ENCODE data around the gene PHYHIPL. TPM values are rescaled to one million over a fixed set of nuclear protein-coding genes. Genes with fewer than 3 reads are reported as not detected.

Gene PHYHIPL
- total RNA-seq, 2 donors from 2014 or later, result 0.44 to 0.68 TPM

- no peak overlapping the region for H3K27ac Mint-ChIP-seq
- H3K9me3 Mint-ChIP-seq, result no peaks in the 10 kb centered on the region
- H3K36me3 Mint-ChIP-seq (ENCODE audit: low read depth), result no peaks in the 10 kb centered on the region
- H3K27ac ChIP-seq (ENCODE audit: low read depth, low read length), result no peak overlapping the region
- no peaks in the 10 kb centered on the region for H3K4me1 ChIP-seq (ENCODE audit: control insufficient read depth, insufficient read depth, low read length)
- H3K9me3 ChIP-seq (ENCODE audit: control insufficient read depth, low read length), result no peaks in the 10 kb centered on the region
- DNase-seq, result no peak
- H3K4me1 Mint-ChIP-seq, result peaks cover 4% of the 10 kb centered on the region
- H3K27me3 ChIP-seq (ENCODE audit: control insufficient read depth, insufficient read depth, low read length, poor library complexity, severe bottlenecking), result no peaks in the 10 kb centered on the region
- no peak overlapping the region for H3K9ac ChIP-seq (ENCODE audit: extremely low read depth, low read length, poor library complexity, severe bottlenecking)
- no peak overlapping the region for H3K4me3 ChIP-seq (ENCODE audit: low read length)
- H3K36me3 ChIP-seq (ENCODE audit: control insufficient read depth, insufficient read depth, low read length), result no peaks in the 10 kb centered on the region
- H3K4me3 Mint-ChIP-seq, result no peak overlapping the region
- no peak for TF ChIP-seq CTCF (conservative IDR thresholded peaks at IDR 0.05)
- H3K27me3 Mint-ChIP-seq (ENCODE audit: insufficient read depth), result no peaks in the 10 kb centered on the region
Measured at GRCh38 chr10:59225211-59225610, 48.8 kb downstream of the PHYHIPL start.

- Histone ChIP-seq H3K27me3 (ENCODE audit: control insufficient read depth, insufficient read depth, low read length, poor library complexity, severe bottlenecking) (no peaks in the 10 kb centered on the region), H3K9me3 (ENCODE audit: control insufficient read depth, low read length) (no peaks in the 10 kb centered on the region), H3K36me3 (ENCODE audit: control insufficient read depth, insufficient read depth, low read length) (no peaks in the 10 kb centered on the region), H3K4me3 (ENCODE audit: low read length) (no peak overlapping the region), H3K4me1 (ENCODE audit: control insufficient read depth, insufficient read depth, low read length) (no peaks in the 10 kb centered on the region), H3K27ac (ENCODE audit: low read depth, low read length) (no peak overlapping the region), H3K9ac (ENCODE audit: extremely low read depth, low read length, poor library complexity, severe bottlenecking) (no peak overlapping the region)
- TF ChIP-seq CTCF (conservative IDR thresholded peaks at IDR 0.05), result peak; percentile 62
- WGBS, 2 experiments (ENCODE audit: insufficient coverage in 1 of 2, insufficient read length in 1 of 2), result 86 to 100% methylated on average over 1 to 3 of the region's 3 CpGs
- no peaks in the 10 kb centered on the region for H3K27me3 Mint-ChIP-seq (ENCODE audit: insufficient read depth)
- no peak overlapping the region for H3K27ac Mint-ChIP-seq
- no peak overlapping the region for H3K4me3 Mint-ChIP-seq
- H3K4me1 Mint-ChIP-seq, result no peaks in the 10 kb centered on the region
- H3K9me3 Mint-ChIP-seq, result no peaks in the 10 kb centered on the region
- no peaks in the 10 kb centered on the region for H3K36me3 Mint-ChIP-seq (ENCODE audit: low read depth)
- peak; percentile 62 for DNase-seq
Measured at GRCh38 chr10:59227136-59227673, 50.8 kb downstream of the PHYHIPL start.

- H3K27ac Mint-ChIP-seq, result no peak overlapping the region
- H3K9me3 ChIP-seq (ENCODE audit: control insufficient read depth, low read length), result no peaks in the 10 kb centered on the region
- no peaks in the 10 kb centered on the region for H3K4me1 ChIP-seq (ENCODE audit: control insufficient read depth, insufficient read depth, low read length)
- H3K9me3 Mint-ChIP-seq, result no peaks in the 10 kb centered on the region
- no peaks in the 10 kb centered on the region for H3K36me3 ChIP-seq (ENCODE audit: control insufficient read depth, insufficient read depth, low read length)
- H3K4me3 ChIP-seq (ENCODE audit: low read length), result no peak overlapping the region
- no peak for DNase-seq
- WGBS, 2 experiments (ENCODE audit: insufficient coverage in 1 of 2, insufficient read length in 1 of 2), result 99% methylated on average over 2 of the region's 4 CpGs; no CpG with 5 or more reads in 1 of the 2 experiments
- H3K4me3 Mint-ChIP-seq, result no peak overlapping the region
- H3K27me3 ChIP-seq (ENCODE audit: control insufficient read depth, insufficient read depth, low read length, poor library complexity, severe bottlenecking), result no peaks in the 10 kb centered on the region
- no peak overlapping the region for H3K27ac ChIP-seq (ENCODE audit: low read depth, low read length)
- no peaks in the 10 kb centered on the region for H3K27me3 Mint-ChIP-seq (ENCODE audit: insufficient read depth)
- H3K36me3 Mint-ChIP-seq (ENCODE audit: low read depth), result no peaks in the 10 kb centered on the region
- H3K4me1 Mint-ChIP-seq, result no peaks in the 10 kb centered on the region
- no peak for TF ChIP-seq CTCF (conservative IDR thresholded peaks at IDR 0.05)
- no peak overlapping the region for H3K9ac ChIP-seq (ENCODE audit: extremely low read depth, low read length, poor library complexity, severe bottlenecking)
Measured at GRCh38 chr10:59229441-59229840, 53.0 kb downstream of the PHYHIPL start.
